Measurements from ENCODE around the gene CUTA.

The CUTA gene

DNA sequence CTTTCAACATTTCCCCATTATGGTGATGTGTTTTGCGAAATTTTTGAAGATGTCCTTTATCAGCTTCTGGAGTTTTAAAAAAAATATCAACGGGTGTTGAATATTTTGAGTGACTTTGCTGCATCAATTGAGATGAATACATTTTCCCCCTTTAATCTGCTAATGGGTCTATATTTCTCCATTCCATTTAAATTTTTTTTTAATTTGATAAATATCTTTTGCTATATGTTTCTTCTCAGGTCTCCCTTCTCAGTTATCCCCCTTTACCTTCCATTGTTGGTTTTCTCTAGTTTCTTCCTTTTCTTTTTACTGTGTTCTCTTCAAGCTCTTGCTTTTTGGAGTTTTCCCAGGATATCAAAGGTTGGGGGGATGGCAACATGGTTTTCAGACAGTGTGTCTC, 27.7 kb downstream of the CUTA start:
- Histone ChIP-seq H2AFZ (ENCODE audit: low read length) (no peak overlapping the region), H3K4me2 (ENCODE audit: low read depth, low read length, poor library complexity, severe bottlenecking) (no peak overlapping the region), H3K4me3 (ENCODE audit: low read length, poor library complexity, severe bottlenecking) (no peak overlapping the region), H3K9me2 (replicated peaks; ENCODE audit: low read depth, low read length) (no peaks in the 10 kb centered on the region), H3K9me3 (ENCODE audit: insufficient read depth, low read depth, low read length) (no peaks in the 10 kb centered on the region), H3K27me3 (ENCODE audit: insufficient read depth, low read length, poor library complexity, severe bottlenecking) (no peaks in the 10 kb centered on the region), H3K79me2 (ENCODE audit: insufficient read depth, low read length) (peaks cover 35% of the 10 kb centered on the region), H4K20me1 (ENCODE audit: insufficient read depth, low read length, poor library complexity, severe bottlenecking) (peaks cover 22% of the 10 kb centered on the region), H3K36me3 (ENCODE audit: insufficient read depth, low read length) (no peaks in the 10 kb centered on the region), H3K4me1 (ENCODE audit: insufficient read depth, low read length, poor library complexity, severe bottlenecking) (peaks cover 31% of the 10 kb centered on the region), H3F3A (ENCODE audit: low read depth) (no peaks in the 10 kb centered on the region), H3K9ac (ENCODE audit: low read depth, low read length, poor library complexity, severe bottlenecking) (no peak overlapping the region)
- no peak for TF ChIP-seq EZH2phosphoT487 (IDR thresholded peaks at IDR 0.05; ENCODE audit: borderline replicate concordance)
- TF ChIP-seq, protein P1, sequence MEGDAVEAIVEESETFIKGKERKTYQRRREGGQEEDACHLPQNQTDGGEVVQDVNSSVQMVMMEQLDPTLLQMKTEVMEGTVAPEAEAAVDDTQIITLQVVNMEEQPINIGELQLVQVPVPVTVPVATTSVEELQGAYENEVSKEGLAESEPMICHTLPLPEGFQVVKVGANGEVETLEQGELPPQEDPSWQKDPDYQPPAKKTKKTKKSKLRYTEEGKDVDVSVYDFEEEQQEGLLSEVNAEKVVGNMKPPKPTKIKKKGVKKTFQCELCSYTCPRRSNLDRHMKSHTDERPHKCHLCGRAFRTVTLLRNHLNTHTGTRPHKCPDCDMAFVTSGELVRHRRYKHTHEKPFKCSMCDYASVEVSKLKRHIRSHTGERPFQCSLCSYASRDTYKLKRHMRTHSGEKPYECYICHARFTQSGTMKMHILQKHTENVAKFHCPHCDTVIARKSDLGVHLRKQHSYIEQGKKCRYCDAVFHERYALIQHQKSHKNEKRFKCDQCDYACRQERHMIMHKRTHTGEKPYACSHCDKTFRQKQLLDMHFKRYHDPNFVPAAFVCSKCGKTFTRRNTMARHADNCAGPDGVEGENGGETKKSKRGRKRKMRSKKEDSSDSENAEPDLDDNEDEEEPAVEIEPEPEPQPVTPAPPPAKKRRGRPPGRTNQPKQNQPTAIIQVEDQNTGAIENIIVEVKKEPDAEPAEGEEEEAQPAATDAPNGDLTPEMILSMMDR (conservative IDR thresholded peaks at IDR 0.05; ENCODE audit: low read length) = no peak

DNA sequence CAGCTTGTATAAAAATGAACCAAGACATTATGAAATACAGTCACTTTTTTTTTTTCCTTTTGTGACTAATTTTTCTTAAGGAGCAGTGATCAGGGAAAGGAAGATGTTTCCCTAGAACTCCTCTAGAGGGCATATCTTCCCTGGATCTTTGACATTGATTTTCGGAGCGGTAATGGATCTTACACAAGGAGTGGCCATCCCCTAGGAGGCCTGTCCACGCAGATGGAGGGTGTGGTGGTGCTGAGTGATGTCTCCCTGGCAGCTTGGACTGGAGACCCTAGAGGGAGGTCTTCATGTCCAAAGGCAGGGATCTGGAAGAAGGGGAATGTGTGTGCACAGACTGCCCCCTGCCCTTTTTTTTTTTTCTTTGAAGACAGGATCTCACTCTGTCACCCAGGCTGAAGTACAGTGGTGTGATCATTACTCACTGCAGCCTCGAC, 33.3 kb downstream of the CUTA start:
- Histone ChIP-seq H3F3A (ENCODE audit: low read depth) (no peaks in the 10 kb centered on the region), H4K20me1 (ENCODE audit: insufficient read depth, low read length, poor library complexity, severe bottlenecking) (no peaks in the 10 kb centered on the region), H3K4me3 (ENCODE audit: low read length, poor library complexity, severe bottlenecking) (no peak overlapping the region), H3K4me1 (ENCODE audit: insufficient read depth, low read length, poor library complexity, severe bottlenecking) (no peaks in the 10 kb centered on the region), H3K27me3 (ENCODE audit: insufficient read depth, low read length, poor library complexity, severe bottlenecking) (no peaks in the 10 kb centered on the region), H3K9me3 (ENCODE audit: insufficient read depth, low read depth, low read length) (no peaks in the 10 kb centered on the region), H3K9ac (ENCODE audit: low read depth, low read length, poor library complexity, severe bottlenecking) (no peak overlapping the region), H3K4me2 (ENCODE audit: low read depth, low read length, poor library complexity, severe bottlenecking) (no peak overlapping the region), H3K9me2 (replicated peaks; ENCODE audit: low read depth, low read length) (no peaks in the 10 kb centered on the region), H3K36me3 (ENCODE audit: insufficient read depth, low read length) (no peaks in the 10 kb centered on the region), H2AFZ (ENCODE audit: low read length) (no peak overlapping the region), H3K79me2 (ENCODE audit: insufficient read depth, low read length) (no peaks in the 10 kb centered on the region)
- TF ChIP-seq, protein P1 (conservative IDR thresholded peaks at IDR 0.05; ENCODE audit: low read length) = peak; percentile 22; the same call in 1 of the 2 replicates
- TF ChIP-seq EZH2phosphoT487 (IDR thresholded peaks at IDR 0.05; ENCODE audit: borderline replicate concordance) = no peak

DNA sequence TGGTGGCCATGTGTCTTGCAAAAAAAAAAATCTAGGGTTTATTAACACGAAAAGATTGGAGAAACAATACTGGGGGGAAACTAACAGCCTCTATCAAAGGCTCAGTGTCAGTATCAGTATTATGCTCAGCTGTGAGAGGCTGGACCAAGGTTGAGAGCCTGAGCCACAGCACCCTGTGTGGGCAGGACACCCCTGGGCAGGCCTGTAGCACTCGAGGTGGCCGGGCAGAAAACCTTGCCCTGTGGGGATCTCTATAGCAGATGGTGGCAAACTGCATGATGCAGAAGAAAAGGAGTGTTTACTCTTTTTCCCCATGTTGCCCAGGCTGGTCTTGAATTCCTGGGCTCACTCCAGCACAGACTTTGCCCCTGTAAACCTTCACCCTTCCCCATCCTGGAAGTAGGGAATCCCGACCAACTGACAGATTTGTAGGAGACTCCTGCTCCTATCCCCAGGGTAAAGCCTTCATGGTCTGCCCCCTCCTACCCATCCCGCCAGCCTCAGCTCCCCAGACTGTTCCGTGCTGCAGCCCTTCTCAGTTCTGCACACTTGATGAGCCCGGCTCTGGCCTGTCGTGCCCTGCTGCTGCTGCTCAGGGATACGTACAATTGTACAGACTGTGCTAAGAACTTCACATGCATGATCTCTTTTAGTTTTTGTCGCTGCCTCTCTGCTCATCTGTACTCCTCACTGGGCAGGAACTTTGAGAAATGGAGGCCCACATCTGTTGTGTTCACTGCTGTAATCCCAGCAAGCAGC, 34.3 kb downstream of the CUTA start:
- no peak overlapping the region for H2AFZ ChIP-seq (ENCODE audit: low read length)
- no peak overlapping the region for H3K9ac ChIP-seq (ENCODE audit: low read depth, low read length, poor library complexity, severe bottlenecking)
- H3K79me2 ChIP-seq (ENCODE audit: insufficient read depth, low read length) = no peaks in the 10 kb centered on the region
- no peak overlapping the region for H3K4me2 ChIP-seq (ENCODE audit: low read depth, low read length, poor library complexity, severe bottlenecking)
- H3K9me2 ChIP-seq (replicated peaks; ENCODE audit: low read depth, low read length) = no peaks in the 10 kb centered on the region
- no peaks in the 10 kb centered on the region for H4K20me1 ChIP-seq (ENCODE audit: insufficient read depth, low read length, poor library complexity, severe bottlenecking)
- H3K27me3 ChIP-seq (ENCODE audit: insufficient read depth, low read length, poor library complexity, severe bottlenecking) = no peaks in the 10 kb centered on the region
- H3K4me1 ChIP-seq (ENCODE audit: insufficient read depth, low read length, poor library complexity, severe bottlenecking) = no peaks in the 10 kb centered on the region
- no peak overlapping the region for H3K4me3 ChIP-seq (ENCODE audit: low read length, poor library complexity, severe bottlenecking)
- no peaks in the 10 kb centered on the region for H3F3A ChIP-seq (ENCODE audit: low read depth)
- H3K36me3 ChIP-seq (ENCODE audit: insufficient read depth, low read length) = no peaks in the 10 kb centered on the region
- TF ChIP-seq, protein P1 (conservative IDR thresholded peaks at IDR 0.05; ENCODE audit: low read length) = no peak
- no peak for TF ChIP-seq EZH2phosphoT487 (IDR thresholded peaks at IDR 0.05; ENCODE audit: borderline replicate concordance)
- H3K9me3 ChIP-seq (ENCODE audit: insufficient read depth, low read depth, low read length) = no peaks in the 10 kb centered on the region
